RPMI7951 (cell line): Measurements from ENCODE around the gene DOCK2. TPM values are rescaled to one million over a fixed set of nuclear protein-coding genes. Genes with fewer than 3 reads are reported as not detected.
"Not testable (repeated sequence)": the region's sequence is repeated elsewhere in the genome, so short reads cannot be mapped to it uniquely, and the experiment has no call there.

Source experiments
- DNase-seq: peaks from one replicate; pipeline ENCODE4 v3.0.0-alpha.2; 2012; ENCODE audit warnings: low read depth
- total RNA-seq: library from RNA; depleted of rRNA; stranded (reverse); fragments of >200 nt; shearing (Covaris generic); gene quantifications from 2 replicates; pipeline ENCODE4 v1.2.3, GENCODE V29; 2014; rRNA removed

Gene DOCK2
- total RNA-seq, result 12.5 and 13.0 TPM in 2 replicates

DNA sequence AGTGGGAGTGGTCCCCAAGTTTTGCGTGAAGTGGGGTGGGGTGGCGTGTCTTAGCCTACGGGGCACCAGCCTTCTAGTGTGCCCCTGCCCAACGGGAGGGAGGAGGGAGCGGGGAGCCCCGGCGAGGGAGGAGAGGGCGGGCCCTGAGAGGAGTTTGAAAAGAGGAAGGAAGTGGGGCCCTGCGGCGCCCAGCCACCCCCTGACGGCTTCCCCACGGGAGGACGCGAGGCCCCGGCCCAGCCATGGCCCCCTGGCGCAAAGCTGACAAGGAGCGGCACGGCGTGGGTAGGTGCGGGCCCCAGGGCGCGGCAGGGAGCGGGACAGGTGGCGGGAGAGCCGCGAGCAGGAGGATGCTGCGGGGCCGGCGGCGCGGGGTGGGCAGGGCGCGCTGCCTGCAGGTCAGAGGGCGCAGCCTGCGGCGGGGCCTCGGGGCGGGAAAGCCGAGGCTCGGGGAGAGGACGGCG lies at the start of gene DOCK2:
Gene DOCK2, plus strand, starts transcription at position 191 of the 464 bp plus-strand sequence. Its CDS starts 52 bp downstream, at position 243.
- DNase-seq, result peak; percentile 14

DNA sequence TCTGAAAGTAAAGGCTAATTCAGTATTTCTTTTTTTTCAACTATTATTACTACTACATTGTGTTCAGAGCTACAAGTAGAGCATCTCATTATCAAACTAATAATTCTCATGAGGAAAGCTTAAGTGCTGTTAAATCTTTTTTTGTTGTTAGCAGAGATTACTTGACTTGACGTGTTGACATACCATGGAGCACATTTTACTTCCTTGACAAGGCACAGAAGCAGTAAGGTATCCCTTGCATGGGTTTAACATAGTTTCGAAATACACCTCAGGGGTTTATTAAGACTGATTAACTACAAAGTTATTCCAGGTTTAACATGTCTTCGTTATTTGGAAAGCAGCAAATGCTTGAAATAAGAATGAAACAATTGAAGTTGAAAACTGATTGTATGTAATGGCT lies 46.5 kb upstream of the DOCK2 start:
- DNase-seq, result no peak

GRCh38 chr5:169591636-169592035 lies 45.4 kb upstream of the DOCK2 start:
- no peak for DNase-seq

GRCh38 chr5:169592937-169593650 lies 44.0 kb upstream of the DOCK2 start:
- no peak for DNase-seq

- DNase-seq, result no peak
Measured at GRCh38 chr5:169595172-169595820, 41.8 kb upstream of the DOCK2 start.

- DNase-seq, result no peak
Measured at GRCh38 chr5:169599451-169599850, 37.6 kb upstream of the DOCK2 start.

DNA sequence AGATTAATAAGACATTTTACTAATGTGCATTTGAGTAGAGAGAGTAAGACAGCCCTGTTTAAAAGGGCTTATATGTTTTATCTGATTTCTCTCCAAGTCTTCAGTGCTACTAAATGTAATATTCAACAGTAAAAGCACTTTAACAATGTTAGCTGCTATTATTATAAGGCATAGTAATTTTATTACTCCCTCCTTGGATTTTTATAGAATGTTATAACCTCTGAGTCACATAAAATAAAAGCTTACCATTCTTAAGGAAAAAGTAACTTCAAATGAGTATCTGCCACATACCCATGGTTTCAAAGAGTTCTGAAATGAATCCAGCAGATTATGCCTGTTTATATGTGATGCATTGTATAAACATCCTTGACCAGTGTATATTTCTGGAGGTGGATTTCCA lies 34.5 kb upstream of the DOCK2 start:
- no peak for DNase-seq

DNA sequence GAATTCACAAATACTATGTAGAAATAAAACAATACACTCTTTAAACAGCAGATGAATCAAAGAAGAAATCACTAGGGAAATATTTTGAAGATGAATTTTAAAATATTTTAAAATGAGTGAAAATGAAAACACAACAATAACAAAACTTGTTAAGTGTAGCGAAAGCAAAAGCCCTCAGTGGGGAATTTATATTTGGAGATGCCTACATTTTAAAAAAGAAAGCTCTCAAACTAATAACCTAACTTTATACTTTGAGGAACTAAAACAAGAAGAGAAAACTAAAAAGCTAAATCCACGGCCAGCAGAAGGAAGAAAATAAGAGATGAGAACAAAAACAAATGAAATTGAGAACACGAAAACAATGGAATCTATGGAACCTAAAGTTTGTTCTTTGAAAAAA lies 30.8 kb upstream of the DOCK2 start:
- DNase-seq, result no peak

DNA sequence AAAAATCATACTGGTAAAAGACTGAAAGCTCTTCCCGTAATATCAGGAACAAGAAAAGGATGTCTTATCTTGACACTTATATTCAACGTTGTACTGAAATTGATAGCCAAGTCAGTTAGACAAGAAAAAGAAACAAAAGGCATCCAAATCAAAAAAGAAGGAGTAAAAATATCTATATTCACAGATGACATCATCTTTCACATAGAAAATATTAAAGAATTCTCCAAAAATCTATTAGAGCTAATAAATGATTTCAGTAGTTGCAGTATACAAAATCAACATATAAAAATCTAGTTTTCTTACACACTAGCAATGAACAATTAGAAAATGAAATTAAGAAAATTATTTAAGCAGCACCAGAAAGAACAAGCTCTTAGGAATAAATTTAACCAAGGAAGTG lies 29.2 kb upstream of the DOCK2 start:
- no peak for DNase-seq

GRCh38 chr5:169609716-169610115 lies 27.4 kb upstream of the DOCK2 start:
- DNase-seq, result peak; percentile 70

DNA sequence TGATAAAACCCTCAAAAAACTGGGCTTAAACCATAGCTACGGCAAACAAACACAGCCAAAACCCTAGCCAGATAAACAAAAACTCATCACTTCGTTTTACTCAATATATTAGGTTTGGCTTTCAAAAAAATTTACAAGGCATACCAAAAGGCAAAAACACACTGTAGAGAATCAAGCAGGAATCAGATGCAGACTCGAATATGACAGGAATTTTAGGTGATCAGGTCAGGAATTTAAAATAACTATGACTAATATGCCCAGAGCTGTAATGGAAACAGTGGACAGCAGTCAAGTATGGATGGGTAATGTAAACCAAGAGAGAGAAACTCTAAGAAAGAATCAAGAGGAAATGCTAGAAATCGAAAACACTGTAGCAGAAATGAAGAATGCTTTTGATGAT lies 26.5 kb upstream of the DOCK2 start:
- DNase-seq, result peak; percentile 32

DNA sequence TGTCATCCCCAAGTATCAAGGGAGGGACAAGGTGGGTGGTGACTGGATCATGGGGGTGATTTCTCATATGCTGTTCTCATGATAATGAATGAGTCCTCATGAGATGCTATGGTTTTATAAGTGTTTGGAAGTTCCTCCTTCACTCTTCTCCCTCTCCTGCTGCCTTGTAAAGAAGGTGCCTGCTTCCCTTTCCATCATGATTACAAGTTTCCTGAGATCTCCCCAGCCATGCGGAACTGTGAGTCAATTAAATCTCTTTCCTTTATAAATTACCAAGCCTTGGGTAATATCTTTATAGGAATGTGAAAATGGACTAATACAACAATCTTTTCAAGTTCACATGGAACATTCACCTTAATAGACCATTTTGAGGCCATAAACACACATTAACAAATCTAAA lies 21.5 kb upstream of the DOCK2 start:
- DNase-seq, result no peak

- not testable (repeated sequence) for DNase-seq
Measured at GRCh38 chr5:169624307-169624706, 12.8 kb upstream of the DOCK2 start.

GRCh38 chr5:169626779-169627178 lies 10.3 kb upstream of the DOCK2 start:
- peak; percentile 95 for DNase-seq

DNA sequence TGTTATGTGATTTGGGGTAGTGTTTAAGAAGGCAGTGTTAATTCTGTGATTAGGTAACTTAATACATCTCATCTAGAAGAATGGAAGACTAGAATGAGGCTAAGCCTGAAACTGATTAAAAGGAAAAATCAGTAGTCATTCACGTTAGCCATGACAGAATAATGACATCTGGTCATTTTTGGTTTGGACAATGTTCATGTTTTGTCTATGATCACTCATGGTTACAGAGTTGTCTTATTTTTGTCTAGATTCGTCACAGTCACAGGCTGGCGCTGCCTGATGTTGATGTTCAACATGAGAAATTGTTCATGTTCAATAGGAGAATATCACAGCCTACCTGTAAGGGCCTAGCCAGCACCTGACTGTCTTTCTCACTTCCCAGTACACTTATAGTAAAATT lies 9.5 kb upstream of the DOCK2 start:
- DNase-seq, result peak; percentile 58

DNA sequence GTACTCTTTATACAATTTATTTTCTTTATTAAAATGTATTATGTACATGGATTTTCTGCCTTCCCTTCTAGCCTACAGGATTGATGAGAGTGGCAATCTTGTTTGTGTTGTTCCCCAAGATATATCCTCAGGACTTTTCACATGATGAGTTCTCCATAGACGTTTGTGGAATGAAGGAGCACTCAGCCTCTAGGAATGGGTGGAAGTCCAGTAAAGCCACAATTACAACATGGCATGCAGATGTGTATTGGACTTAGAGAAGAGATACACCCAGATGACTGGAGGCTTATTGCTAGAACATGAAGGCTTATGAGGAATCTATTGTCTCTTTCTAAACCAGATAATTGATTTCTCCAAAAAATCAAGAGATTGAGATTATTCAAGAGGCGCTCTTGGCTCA lies 8.2 kb upstream of the DOCK2 start:
- DNase-seq, result peak; percentile 83

DNA sequence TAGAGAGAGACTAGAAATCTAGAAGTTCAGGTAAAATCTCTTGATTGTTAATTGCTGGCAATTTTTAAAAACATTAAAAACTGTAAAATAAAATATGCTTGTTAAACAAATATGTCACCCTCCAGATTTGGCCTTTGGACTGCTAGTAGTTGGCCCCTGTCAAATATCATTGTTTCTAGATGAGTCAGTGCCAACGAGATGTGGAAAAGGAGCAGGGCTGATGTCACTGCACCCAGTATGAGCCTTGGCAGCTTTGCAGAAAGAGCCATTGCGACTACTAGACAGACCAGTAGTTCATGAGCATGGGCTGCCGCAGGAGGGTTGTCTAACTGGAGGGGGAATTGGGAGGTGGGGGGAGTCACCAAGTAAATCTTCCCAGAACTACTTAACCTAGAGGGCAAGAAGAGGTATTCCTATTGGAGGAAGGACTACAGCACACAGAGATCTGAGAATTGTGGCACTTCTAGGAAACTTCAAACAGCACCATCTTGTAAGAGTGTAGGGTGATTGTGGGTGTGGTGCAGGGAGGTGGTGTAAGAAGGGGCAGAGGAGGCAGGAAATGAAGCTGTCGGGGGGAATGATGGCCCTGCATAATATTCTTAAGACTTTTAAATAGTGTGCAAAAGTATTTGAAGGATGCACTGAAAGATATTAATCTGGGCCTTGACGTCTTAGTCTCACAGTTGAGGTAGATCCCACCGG lies 7.1 kb upstream of the DOCK2 start:
- DNase-seq, result peak; percentile 90

DNA sequence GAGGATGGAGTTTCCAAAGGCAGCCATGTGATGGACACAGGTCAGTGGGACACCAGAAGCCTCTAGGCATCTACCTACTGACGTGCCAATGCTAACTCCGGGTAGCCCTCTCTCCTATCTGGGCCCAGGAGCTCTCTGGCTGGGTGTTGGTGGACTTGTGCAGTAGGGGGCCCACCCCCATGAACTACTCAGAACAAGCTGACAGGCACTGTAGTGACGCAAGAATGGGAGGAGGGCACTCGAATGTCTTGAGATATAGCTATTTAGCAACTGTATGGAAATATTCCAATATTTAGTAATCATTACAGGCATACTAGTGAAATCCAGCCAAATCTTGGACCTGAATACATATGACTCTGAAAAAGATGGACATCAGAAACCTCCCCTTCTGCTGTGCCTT lies 5.7 kb upstream of the DOCK2 start:
- DNase-seq, result no peak

DNA sequence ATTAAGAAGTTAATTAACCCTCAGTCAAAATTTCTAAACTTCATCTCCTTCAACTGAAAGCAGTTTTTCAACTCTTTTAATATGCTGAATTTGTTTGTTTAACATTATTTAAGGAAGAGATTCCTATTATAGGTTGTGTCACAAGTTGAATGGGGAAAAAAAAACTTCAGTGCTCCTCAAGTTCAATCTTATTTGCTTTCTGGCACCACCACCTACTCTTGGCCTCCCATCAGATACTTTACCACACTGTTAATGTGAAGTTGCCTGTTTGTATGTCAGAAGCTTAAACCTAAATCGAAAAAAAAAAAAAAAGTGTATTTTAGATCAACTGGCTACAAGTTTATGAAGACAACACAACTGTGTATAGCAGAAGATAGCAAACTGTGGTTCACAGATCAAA lies 4.1 kb upstream of the DOCK2 start:
- DNase-seq, result no peak

GRCh38 chr5:169634606-169635005 lies 2.5 kb upstream of the DOCK2 start:
- no peak for DNase-seq

DNA sequence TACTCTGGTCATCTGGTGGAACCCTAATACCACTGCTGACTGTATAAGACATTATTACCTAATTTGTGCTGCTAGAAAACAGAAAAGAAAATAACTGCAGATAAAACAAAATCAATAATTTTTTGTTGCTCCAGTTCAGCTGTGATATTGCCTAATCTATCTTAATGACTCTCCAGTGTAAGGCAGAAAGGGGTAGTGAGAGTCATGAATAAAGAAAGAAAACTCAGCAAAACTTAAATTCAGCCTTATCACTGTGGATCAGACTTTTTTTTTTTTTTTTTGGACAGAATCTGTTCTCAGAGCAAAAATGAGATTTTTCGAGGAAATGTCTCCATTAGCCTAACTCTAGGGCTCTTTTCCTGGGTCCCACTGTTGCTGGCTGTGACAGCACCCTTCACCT lies 1.1 kb upstream of the DOCK2 start:
- no peak for DNase-seq

GRCh38 chr5:169636477-169637084 lies 494 bp upstream of the DOCK2 start:
- no peak for DNase-seq
